A673 (cell line): ENCODE measurements around the gene TH.

Experiments used
- EZH2 ChIP-seq: fragments of 200-600 bp; sonication (generic); IDR thresholded peaks from 2 replicates; pipeline ENCODE4 v1.6.1; 2017; ENCODE audit warnings: borderline replicate concordance, low read depth, mild to moderate bottlenecking, mixed read lengths, antibody characterized with exemption, low read length; ENCODE audit not compliant: poor library complexity, severe bottlenecking
- TF ChIP-seq, protein P1 (sequence below): fragments of 300-800, 200-600 bp; sonication (generic); conservative IDR thresholded peaks from 2 replicates; pipeline ENCODE4 v1.5.1; 2017; ENCODE audit warnings: low read depth, mild to moderate bottlenecking, antibody characterized with exemption, low read length, moderate library complexity, mixed read lengths

GRCh38 chr11:2127482-2128129 is 44.0 kb downstream of the TH start:
- TF ChIP-seq, protein P1, sequence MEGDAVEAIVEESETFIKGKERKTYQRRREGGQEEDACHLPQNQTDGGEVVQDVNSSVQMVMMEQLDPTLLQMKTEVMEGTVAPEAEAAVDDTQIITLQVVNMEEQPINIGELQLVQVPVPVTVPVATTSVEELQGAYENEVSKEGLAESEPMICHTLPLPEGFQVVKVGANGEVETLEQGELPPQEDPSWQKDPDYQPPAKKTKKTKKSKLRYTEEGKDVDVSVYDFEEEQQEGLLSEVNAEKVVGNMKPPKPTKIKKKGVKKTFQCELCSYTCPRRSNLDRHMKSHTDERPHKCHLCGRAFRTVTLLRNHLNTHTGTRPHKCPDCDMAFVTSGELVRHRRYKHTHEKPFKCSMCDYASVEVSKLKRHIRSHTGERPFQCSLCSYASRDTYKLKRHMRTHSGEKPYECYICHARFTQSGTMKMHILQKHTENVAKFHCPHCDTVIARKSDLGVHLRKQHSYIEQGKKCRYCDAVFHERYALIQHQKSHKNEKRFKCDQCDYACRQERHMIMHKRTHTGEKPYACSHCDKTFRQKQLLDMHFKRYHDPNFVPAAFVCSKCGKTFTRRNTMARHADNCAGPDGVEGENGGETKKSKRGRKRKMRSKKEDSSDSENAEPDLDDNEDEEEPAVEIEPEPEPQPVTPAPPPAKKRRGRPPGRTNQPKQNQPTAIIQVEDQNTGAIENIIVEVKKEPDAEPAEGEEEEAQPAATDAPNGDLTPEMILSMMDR = no peak
- TF ChIP-seq EZH2 = no peak
